ENCODE measurements around the gene GLO1.

Gene GLO1

GRCh38 chr6:38702558-38703397, at the start of gene GLO1:
Gene GLO1 (minus strand): TSS chr6:38703145. CDS start chr6:38703054, 91 bp downstream.
- DNase-seq, result peak; percentile 91 to 93

DNA sequence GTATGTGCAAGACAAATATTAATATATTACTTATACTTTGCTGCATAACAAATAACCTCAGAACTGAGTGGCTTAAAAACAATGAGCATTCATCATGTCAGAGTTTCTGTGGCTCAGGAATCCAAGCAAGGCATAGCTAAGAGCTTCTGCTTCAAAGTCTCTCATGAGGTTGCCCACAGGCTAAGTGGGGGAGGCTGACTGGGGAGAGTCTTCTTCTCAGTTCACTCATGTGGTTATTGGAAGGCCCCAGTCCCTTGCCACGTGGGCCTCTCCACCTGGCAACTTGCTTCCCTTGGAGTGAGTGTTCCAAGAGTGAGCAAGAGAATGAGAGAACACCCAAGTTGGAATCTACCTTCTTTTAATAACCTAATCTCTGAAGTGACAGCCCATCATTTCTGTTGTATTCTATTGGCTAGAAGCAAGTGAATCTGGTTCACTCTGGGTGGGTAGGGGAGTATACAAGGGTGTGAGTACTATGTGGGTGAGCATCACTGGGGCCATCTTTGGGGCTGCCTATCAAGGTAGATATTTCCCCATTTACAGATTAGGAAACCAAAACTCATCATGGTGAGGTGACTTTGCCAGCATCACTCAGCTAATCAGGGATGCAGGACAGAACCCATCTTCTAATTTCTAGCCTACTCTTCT, 48.1 kb upstream of the GLO1 start:
- no peak for DNase-seq

GRCh38 chr6:38749473-38749872, 46.5 kb upstream of the GLO1 start:
- no peak for DNase-seq

DNA sequence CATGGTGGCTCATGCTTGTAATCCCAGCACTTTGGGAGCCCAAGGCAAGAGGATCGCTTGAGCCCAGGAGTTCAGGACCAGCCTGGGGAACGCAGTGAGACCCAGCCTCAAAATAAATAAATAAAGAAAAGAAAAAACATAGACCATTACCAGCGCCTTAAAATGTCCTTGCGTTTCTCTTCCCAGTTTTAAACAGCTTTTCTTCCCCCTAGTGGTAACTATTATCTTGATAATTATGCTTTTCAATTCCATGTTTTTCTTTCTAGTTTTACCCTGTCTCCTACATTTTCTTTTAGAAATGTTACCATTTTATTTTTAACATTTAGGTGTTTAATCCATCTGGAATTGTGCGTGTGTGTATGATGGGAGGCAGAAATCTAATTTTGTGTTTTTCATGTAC, 36.6 kb upstream of the GLO1 start:
- no peak for DNase-seq

DNA sequence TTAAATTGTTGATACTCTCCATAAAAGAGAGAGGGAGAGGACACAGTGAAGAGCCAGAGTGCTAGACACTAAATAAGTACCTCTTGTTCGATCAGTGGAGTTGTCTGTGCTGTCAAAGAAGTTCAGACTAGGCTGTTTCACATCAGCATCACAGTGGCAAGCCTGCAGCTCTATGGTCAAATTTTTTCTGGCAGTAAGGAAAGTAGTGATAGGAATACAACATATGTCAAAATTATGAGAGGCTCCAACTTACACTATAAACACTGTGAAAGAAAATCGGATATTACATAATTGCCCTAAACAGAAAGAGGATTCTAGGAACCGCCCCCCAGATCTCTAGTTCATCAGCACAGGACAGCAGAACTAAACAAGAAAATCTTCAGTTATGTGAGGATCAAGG, 35.3 kb upstream of the GLO1 start:
- DNase-seq, result no peak

DNA sequence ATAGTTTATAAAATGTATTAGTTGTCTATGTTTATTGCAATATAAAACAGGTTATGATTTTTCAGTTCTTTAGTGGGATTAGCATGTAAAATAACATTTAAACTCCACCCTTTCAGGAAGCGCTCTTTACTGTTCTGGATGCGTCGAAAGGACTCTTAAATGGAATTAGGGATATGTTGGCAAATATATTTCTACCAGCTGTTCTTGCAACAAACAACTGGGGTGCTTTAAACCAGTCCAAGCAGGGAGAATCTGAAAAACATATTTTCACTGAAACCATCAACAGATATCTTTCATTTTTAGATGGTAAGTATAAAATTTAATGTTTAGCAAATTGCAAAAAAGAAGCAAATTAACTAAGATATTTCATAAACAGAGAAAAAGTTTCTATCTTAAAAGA, 34.0 kb upstream of the GLO1 start:
- no peak for DNase-seq

DNA sequence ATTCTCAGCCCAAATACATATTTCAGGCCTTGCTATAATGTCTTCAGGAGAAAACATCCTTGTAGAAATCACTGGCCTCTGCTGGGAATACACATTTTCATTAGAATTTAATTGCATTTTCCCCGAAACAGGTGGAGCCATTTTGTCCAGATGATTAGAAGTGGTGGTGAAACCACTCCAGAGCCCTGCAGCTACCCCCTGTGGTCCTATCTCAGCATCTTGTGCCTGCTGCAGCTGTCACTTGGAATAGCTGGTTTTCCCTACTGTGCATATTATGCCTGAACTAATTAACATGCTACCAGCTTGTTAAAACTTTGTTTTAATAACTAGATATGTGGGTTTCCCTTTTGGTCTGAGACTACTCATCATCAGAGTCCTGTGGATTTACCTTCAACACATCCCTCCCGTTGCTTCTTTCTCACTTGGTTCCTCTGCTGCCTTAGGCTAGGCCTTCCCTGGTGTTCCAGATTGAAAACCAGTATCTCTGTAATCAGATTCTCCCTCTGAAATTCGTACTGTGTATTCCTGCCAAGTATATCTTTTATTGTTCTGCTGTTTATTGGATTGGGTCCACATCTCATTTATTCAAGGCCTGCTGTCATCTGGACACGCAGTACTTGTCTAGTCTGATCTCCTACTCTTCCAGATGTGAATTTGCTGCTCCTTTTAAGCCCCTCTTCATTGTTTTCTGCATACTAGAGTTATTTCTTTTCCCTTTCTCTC, 27.4 kb upstream of the GLO1 start:
- DNase-seq, result no peak

DNA sequence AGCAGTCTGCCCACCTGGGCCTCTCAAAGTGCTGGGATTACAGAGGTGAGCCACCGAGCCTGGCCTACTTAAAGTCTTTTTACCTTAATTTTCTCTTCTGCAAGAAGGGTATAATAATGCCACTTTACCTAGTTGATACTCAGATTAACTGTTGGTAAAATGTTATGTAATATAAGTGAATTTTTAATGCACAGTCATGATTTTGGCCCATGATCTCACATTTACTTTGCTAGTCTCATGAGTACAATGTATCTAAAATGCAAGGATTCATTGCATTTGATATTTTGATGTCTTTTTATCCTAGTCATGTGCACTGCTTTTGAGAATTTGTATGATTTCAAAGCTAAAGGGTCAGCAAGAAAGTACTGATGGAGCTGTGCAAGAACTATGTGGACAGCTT, 25.3 kb upstream of the GLO1 start:
- no peak for DNase-seq

DNA sequence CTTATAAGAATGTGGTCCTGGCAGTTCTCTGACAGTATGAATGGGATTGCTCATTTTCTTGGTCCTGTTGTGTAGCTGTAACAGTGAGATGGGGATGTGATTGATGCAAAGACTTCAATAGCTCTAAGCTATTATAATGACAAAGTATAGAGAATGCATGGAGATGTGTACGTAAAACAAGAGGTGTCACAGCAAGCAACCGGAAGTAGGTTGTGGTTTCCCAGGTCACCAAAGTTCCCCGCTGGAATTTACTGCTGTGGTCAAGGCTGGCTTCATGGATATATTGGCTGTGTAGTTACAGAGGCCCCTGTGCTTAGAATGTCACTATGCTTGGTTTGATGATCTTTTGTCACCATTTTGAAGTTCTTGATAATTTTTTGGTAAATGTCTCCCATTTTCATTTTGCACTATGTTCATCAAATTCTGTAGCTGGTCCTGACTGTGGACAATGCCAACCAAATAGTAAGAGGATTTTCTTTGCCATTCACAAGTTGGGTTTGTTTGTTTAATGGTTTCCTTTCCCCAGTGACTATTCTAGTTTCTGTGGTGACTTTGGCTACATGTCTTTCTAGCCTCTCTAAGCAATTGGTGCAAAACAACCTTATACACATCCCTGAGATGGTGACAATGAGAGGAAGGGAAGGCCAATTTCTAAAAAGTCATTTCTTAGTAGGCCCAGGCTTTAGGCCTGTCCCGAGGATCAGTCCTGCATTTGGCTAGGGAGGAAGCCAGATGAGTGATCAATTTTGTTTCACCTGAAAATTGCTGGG, 22.7 kb upstream of the GLO1 start:
- DNase-seq, result no peak

DNA sequence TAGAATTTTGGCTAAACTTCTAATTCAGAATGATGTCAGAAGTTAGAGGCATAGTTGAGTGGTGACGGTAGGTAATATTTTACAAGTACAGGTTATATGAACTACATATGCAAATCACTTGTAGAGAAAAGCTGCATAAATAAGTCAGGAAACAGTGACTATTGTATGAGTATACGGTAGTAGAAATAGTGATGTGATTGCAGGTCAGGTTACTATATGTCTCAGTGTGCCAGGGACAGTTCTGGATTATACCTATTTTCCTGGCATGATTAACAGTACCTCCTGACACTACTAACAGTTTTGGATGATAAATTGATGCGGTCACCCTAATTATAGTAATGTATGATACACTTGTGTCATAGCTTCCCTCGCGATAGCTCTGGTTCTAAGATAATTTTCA, 21.4 kb upstream of the GLO1 start:
- no peak for DNase-seq

DNA sequence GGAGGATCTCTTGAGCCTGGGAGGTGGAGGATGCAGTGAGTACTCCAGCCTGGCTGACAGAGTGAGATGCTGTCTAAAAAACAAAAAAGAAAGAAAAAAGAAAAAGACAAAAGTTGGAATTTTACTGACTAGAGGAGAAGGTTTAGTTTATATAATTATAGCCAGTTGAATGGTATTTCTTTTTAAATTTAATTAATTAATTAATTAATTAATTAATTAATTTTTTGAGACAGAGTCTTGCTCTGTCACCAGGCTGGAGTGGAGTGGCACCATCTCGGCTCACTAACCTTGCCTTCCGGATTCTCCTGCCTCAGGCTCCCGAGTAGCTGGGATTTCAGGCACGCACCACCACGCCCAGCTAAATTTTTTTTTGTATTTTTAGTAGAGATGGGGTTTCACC, 20.8 kb upstream of the GLO1 start:
- DNase-seq, result no peak

DNA sequence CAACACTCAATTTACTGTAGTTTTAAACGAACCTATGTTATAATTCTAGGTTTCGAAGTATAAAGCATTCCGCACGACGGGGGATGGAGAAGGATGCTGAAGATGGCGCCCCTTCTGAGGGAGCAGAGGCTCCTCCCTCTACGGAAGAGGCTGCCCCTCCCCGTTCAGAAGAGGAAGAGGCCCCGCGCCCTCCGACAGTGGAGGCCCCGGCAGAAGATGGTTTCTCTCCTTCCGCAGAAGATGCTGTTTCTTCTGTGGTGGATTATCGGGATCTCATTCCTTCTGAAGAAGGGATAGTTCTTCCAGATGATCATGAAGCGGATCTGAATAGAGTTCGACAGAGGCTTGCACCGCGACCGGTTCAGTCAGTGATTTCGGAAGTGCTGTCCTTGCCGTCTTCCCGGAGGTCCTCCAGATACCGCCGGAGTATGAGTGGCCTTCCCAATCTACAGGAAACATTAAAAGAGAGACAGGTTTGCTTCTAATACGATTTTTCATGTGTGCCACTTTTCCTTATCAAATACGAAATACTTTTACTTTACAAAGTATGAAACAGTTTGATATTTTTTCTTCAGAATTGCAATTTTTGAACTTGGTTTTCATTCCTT, 19.9 kb upstream of the GLO1 start:
- no peak for DNase-seq

GRCh38 chr6:38722038-38722437, 19.1 kb upstream of the GLO1 start:
- DNase-seq, result no peak

- no peak for DNase-seq
Measured at GRCh38 chr6:38720295-38720694, 17.4 kb upstream of the GLO1 start.

- DNase-seq, result no peak
Measured at GRCh38 chr6:38719358-38719757, 16.4 kb upstream of the GLO1 start.

- no peak for DNase-seq
Measured at GRCh38 chr6:38716825-38717224, 13.9 kb upstream of the GLO1 start.

DNA sequence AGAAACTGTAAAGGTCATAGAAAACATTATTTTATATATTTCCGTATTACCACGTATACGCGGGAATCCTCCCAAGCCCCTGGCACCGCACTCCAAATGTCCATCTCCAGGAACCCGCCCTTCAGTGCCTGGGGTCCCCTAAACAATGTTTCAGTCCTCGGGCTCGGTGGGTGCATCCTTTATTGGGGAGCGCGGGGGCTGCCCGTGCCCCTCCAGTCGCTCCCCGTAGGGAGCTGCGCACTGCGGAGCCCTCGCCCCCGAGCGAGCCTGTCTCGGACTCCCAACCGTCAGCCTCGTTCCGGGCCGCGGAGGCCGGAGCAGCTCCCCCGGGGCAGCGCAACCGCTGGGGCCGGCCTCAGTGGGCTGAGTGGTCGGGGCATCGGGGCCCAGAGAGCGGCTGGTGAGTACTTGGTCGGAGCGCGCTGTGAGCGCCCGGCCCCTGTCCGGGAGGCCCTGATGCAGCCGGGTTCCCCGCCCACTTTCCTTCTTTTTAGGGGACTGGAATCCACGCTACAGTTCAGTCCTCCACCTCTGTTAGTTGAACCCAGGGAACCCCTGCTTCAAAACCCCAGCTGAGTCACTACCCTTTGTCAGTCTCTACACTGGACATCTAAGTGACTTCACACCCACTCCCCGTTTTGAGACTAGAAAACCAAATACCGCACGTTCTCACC, 12.2 kb upstream of the GLO1 start, which contains the start of gene DNAH8:
DNAH8 (plus strand) TSS at position 296 of the 674 bp plus-strand sequence. CDS start 7,499 bp downstream, outside the sequence.
- DNase-seq, result no peak

DNA sequence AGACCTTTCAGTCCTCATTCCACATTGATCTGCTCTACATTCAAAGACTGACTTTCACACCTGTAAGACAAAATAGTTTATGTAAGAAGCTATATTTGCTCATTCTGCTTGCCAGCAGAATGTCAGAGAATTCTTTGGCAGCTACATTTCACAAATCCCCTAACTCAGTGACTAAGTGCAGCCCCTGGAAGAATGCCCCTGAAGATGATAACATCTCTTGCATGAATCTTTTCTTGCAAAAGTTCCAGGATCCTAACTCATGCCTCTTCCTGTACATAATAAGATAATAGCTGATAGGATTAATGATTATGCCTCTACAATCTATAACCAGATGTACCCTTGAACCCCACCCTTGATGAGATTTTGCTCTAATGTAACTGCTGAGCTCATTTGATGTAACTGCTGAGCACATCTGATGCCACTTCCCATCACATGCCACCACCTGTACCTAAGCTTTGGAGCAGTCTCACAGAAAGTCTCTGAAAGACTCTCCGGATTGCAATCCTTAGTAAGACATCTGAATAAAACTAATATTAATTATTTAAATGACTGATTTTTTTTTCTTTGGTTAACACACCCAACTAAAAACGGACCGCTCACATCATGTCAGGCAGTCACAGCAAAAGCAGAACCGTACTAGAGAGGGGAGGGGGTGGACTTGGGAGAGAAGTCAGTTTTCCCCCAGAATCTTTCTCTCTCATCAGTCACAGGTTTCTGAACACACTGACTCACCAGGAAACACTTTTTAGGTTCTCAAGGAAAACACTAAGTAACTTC, 11.5 kb upstream of the GLO1 start:
- DNase-seq, result no peak

DNA sequence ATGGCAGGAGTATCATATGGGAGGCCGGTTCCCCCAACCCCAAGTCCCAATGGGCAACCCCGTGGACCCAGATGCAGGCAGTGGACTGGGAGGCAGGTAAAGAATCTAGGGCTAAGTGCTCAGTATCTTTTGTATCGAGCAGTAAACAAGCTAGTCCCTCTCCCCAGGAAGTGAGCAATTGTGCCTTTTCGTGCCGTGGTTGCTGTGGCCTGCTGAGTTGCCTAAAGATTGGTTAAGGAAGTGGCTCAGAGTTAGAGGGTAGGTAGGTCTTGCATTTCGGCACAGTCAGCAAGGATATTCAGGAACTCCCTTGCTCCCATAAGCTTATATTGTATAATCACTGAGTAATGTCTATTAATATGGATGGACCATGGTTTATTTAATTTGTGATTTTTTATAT, 10.9 kb upstream of the GLO1 start:
- DNase-seq, result no peak

DNA sequence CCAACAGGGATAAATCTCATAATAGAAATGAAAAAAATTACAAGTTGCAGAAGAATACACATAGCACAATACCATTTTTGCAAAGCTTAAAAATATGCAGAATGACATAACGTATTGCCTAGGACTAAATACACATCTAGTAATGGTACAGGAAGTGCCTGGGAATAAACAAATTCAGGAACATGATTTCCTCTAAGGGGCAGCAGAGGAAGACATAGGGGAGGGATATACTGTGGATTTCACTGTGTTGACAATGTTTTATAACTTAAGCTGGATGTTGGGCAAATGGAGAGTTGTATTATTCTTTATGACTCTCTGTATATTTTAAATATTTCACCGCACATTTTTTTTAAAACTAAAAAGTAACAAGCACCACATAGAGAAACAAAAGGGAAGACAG, 5.6 kb upstream of the GLO1 start:
- no peak for DNase-seq

GRCh38 chr6:38705924-38706323, 3.0 kb upstream of the GLO1 start:
- DNase-seq, result no peak

All from cerebellar nuclear complex (tissue), 1 donor.